DMS114 treated with DMSO at 0.1 percent for 48 hours (cell line): ENCODE results near the gene TGFBR1.

ENCODE experiments used
- DNase-seq: peaks from one replicate; lab custom pipeline; 2025; ENCODE audit not compliant: unreplicated experiment; lab: John Stamatoyannopoulos, UW

TGFBR1 gene

GRCh38 chr9:99167694-99168093 is 62.8 kb downstream of the TGFBR1 start:
- DNase-seq: no peak

GRCh38 chr9:99169086-99169485 is 64.2 kb downstream of the TGFBR1 start:
- no peak for DNase-seq

- no peak for DNase-seq
Observed at GRCh38 chr9:99169982-99170761, 65.3 kb downstream of the TGFBR1 start.

DNA sequence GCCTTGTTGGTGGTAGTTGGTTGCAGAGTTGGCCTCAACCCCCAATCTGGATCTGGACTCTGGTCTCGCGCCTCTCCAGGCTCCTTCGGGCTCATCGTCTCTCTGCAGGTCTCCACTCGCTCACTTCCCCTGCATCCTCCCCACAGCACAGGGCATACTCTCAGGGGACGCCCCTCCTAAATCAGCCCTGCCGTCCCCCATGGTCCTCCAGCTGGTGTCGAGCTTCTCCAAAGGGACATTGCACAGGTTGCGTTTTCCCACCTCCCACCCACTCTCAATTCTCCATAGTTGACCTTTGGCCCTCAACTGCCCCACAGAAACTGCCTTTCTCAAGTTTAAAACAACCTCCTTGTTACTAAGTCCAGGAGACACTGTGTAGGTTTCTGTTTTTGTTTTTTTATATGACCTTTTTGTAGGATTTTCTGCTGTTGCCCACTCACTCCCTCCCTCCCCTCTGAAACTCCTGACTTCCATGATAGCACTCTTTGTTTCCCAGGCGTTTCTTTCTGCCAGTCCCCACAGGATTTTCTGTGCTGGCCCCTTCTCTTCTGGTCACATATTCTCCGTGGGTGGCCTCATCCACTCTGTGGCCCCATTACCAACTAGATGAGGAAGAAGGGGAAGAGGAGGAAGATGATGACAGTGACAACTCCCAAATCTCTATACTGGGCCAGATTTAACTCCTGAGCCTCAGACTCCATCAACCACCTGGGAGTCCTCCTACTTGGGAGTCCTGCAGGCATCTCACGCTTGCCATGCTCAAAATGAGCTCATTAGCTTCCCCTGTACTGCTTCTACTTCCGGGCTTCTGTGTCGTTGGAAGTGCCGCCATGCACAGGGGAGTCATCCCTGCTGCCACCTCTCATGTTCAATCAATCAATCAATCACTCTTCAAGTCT is 66.6 kb downstream of the TGFBR1 start:
- no peak for DNase-seq

- DNase-seq: no peak
Observed at GRCh38 chr9:99172124-99173091, 67.5 kb downstream of the TGFBR1 start.

DNA sequence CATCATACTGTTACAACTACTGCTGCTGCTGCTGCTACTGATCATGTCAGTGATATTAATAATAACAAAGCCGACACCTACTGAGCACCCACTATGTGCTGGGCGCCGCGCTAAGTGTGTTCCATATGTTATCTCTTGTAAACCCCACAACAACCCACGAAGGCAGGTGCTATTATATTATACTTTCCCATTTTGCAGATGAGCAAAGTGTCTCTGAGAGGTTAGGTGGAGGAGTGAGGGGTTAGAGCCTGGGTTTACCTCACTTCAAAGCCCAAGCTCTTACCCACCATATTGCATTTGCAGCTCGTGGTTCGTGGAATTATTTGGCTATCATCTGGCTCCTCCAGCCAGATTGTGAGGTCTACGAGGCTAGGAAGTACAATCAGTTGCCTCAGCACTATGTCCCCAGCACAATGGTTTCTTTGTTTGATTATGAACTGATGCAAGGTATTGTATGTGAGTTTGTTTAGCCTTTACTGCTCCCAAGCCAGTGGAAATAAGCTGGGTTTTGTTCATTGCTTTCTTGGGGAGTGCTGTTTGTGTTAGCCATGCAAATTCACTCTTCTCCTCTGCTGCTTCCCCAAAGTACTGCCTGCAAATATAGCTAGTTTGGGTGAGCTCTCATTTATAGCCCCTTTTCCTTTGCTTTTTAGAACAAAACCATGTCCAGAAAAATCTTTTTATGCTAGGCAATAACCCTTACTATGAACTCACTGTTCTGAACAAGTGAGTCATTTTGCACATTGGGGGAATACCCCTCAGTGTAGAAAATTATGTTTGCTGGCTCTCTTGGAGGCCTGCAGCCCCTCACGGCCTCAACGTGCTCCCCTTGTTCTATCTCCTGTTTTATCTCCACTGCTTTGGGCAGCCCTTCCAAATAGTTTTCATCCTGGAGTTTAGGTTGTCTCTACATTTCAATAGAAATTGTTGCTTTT is 68.9 kb downstream of the TGFBR1 start:
- DNase-seq: no peak

GRCh38 chr9:99176527-99177013 is 71.7 kb downstream of the TGFBR1 start:
- no peak for DNase-seq

DNA sequence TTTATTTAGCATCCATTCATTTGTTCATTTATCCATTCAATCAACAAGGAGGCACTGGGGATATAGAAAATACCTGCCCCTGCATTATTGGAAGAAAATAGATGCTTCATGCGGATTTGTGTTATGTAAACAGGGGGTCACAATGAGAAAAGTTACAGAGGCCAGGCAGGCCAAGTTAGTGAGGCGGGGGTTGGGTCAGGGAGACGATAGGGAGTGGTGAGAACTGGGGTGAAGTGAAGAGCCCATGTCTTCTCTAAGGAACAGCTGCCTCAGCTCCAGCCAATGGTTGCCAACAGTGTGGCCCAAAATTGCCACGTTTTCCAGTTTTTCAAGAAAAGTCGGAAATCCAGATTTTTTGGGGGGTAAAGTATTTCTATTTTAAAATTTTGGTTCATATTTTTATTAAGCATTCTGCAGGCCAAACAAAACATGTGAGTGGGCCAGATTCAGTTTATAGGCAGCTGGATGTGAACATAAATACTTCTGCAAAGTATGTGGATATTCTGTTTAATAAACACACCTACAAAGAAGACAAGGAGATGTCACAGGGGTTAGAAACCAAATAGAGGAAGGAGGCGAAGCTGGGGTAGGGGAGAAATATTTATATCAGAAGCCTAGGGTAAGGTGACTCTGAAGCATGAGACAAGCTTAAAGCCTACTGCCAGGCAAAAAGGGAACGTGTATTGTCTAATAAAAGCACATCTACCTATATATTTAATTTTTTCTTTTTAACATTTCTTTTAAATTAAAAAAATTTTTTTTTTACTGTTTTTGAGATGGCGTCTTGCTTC is 72.9 kb downstream of the TGFBR1 start:
- no peak for DNase-seq

DNA sequence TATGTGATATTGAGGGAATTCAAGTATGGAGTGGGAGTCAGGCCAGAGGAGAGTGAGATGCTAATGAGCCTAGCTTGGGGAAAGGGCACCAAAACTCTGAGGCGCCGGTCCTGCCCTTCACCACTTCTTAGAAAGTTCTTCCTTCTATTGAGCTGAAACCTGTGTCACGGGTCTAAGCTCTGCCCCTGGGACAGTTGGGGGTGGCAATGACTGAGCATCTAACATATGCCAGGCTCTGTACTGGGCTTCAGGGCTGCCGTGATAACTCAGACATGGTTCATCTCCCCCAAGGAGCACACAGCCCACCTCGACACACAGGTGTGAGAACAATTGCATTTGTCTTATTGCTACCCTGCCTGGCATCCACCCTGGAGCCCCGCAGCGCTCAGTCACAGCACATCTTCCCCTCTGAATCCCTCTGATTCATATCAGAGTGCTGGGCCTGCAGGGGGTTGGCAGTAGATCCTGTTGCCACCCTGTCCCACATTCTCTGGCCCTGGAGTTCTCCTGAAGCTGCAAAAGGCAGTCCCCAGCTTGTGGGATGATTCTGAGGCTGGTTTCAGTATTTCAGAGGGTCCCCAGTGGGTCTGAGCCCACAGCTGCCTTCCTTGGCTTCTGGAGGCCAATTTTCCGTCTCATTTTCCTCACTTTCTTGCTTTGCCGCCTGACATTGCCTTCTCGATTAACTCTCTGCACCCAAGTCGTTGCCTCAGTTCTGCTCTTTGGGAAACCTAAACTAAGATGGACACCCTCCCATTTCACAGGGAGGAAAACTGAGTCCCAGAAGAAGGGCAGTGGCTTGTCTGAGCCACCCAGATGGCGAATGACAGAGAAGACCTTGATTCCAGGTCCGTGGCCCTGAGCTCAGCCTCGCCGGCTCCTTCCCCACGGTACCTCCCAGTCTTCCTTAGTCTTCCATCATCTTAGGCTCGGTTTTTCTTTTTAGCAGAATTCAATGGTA is 74.3 kb downstream of the TGFBR1 start:
- no peak for DNase-seq

DNA sequence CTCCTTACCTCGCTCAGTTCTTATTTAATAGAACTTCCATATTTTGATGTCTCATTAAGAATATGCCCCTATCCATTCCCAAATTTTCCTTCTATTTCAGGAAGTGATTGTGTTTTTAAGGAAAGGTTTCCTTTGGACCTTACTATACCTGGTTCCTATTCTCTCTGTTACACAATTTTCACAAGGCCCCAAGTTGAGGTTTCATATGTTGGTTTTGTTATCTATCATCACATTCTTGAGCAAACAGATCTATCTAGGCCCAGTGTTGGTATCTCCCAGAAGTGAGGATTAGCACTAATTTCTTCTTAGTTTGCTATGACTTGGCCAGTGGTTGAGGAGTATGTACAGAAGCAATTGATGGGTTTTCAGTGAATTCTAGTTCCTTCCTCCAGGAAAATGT is 75.3 kb downstream of the TGFBR1 start:
- DNase-seq: no peak

DNA sequence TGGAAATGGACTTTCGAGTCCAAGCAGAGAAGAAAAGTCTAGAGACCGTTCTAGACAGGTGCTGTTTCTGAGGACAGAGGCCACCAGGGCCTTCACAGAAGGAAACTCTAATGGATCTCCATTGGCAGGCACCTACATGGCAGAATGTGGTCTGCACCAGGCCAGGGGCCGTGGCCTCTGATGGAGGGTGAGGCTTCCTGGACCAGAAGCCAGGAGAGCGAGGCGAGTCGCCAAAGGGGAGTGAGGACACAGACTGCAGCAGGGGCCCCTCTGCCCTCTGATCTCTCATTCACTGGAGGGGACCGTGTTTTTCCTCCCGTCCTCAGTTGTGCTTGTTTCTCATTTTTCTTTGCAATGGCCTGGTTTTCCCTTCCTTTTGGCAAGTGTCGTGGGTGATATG is 75.7 kb downstream of the TGFBR1 start:
- DNase-seq: no peak

- no peak for DNase-seq
Observed at GRCh38 chr9:99181206-99181605, 76.3 kb downstream of the TGFBR1 start.

DNA sequence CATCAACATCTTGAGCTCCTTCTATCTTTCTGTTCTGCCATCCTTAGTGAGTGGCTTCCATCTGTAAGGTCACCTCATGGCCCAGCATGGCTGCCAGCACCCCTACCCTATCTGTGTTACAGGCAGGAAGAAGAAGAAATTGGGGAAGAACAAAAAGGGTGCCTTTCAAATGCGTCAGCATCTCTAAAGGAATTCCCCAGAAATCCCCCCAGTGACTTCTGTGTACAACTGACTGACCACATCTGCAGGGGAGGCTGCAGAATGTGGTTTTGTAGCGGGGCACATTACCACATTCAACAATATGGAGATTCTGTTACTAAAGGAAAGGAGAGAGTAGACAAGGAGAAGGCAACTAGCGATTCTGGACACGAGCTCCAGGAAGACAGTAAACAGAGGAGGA is 76.7 kb downstream of the TGFBR1 start:
- no peak for DNase-seq

GRCh38 chr9:99182356-99182755 is 77.4 kb downstream of the TGFBR1 start:
- no peak for DNase-seq

- no peak for DNase-seq
Observed at GRCh38 chr9:99183616-99184015, 78.7 kb downstream of the TGFBR1 start.

GRCh38 chr9:99184110-99184474 is 79.2 kb downstream of the TGFBR1 start:
- DNase-seq: no peak

DNA sequence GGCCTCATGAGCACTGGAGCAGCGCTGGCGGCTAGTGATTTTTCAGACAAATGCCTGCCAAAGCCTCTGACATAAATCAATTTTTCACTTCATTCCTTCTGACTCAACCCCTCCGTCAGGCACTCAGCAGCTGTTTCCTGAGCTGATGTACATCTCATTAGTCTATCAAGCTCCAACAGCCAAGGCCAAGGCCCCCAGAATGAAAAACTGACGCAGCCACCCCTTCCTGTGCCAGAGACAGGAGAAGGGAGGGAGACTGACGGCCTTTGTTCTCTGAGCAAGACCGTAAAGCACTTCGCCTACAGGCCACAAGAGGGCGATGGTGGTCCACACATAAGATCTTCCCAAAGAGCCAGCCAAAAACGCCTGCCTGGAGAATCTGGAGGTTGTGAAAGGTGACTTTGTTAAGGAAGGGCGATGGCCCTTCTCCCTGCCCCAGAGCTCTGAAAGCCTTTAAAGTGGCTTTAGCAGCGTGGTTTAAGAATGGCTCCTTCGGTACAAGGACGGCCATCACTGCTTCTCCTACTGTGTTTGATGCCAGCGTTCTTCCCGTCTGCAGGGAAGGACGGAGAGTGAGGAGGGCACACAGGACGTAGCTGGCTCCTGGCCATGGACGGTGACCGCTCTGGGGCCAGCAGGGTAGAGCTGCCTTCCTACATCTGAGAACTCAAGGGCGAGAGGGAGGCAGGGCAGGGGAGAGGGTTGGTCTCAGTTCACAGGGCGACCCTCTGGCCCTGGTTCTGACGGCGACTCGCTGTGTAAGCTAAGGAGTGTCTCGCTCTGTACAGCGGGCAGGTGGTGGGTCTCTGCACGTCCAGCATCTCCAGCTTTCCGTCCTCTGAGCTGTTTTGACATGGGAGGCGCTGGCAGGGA is 79.8 kb downstream of the TGFBR1 start:
- peak; percentile 65 for DNase-seq
